K562 (cell line): ENCODE data around the gene GPAT3. TPM values are rescaled to one million over a fixed set of nuclear protein-coding genes. Genes with fewer than 3 reads are reported as not detected.

Experiments used
- ATAC-seq: fragments of 200-7000 bp; cut with Tn5 transposase; 3 replicates; pipeline ENCODE4 v1.9.1; 2020; ENCODE audit warnings: moderate library complexity
- BruUV-seq: library from RNA; stranded (reverse); fragments of 400-500 nt; replicated peaks from 2 replicates; lab custom pipeline; 2021; lab: Mats Ljungman, UMichigan
- CTCF ChIA-PET: fragments of 300-600 bp; formaldehyde crosslinking; extraction: SDS; loops from one replicate; lab custom pipeline; 2021; ENCODE audit warnings: low intra/inter-chr PET ratio; lab: Yijun Ruan, JAX
- POLR2A ChIA-PET: fragments of 300-600, 350-650 bp; sonication (Branson Sonifier 250); formaldehyde crosslinking; extraction: SDS; loops from one replicate; lab custom pipeline; 2021; ENCODE audit warnings: antibody characterized with exemption, inconsistent platforms; lab: Yijun Ruan, JAX
- DNase-seq, 4 experiments: peaks; one replicate each; pipeline versions ENCODE4 v3.0.0 to v3.0.0-alpha.2; 2011 to 2018; ENCODE audit warnings: low spot score in 3 of 4, mixed read lengths in 3 of 4; ENCODE audit errors: extremely low read depth in 1 of 4
- FAIRE-seq: peaks from 2 replicates; lab custom pipeline; 2011; peaks lifted over from hg19 to GRCh38; lab: Jason Lieb, UNC
- H2AFZ ChIP-seq: 2 replicates; pipeline ENCODE4 v1.6.0; 2011; ENCODE audit warnings: low read depth, low read length, control low read depth, inconsistent platforms
- H3K27ac ChIP-seq: fragments of 200-600 bp; 3 replicates; pipeline ENCODE4 v1.8.0; 2011; ENCODE audit warnings: low read depth, mild to moderate bottlenecking, control low read depth, inconsistent platforms, low read length, moderate library complexity, mixed read lengths; ENCODE audit errors: extremely low read depth
- H3K27me3 ChIP-seq, 2 experiments: fragments of 300-600 bp in 1 of 2; 2 replicates in 1 of 2; 3 replicates in 1 of 2; pipeline versions ENCODE4 v1.6.0 to v1.8.0; 2011; ENCODE audit warnings: inconsistent platforms in 2 of 2, low read length in 2 of 2, mild to moderate bottlenecking in 1 of 2, mixed read lengths in 1 of 2, moderate library complexity in 1 of 2; ENCODE audit not compliant: control insufficient read depth in 2 of 2, insufficient read depth in 2 of 2
- H3K36me3 ChIP-seq: fragments of 300-600 bp; 3 replicates; pipeline ENCODE4 v1.8.0; 2011; ENCODE audit warnings: mild to moderate bottlenecking, low read length, inconsistent platforms; ENCODE audit not compliant: control insufficient read depth, insufficient read depth
- H3K4me1 ChIP-seq, 2 experiments: fragments of 200-600 bp in 1 of 2; replicated peaks in 1 of 2; 2 replicates in 1 of 2; 3 replicates in 1 of 2; pipeline versions ENCODE4 v1.5.1 to v1.8.0; 2011; ENCODE audit warnings: inconsistent platforms in 2 of 2, low read length in 2 of 2, mild to moderate bottlenecking in 1 of 2, mixed read lengths in 1 of 2, moderate library complexity in 1 of 2; ENCODE audit not compliant: control insufficient read depth in 2 of 2, insufficient read depth in 2 of 2
- H3K4me2 ChIP-seq: 2 replicates; pipeline ENCODE4 v1.6.1; 2011; ENCODE audit warnings: low read length, control low read depth, inconsistent platforms, mixed read lengths; ENCODE audit not compliant: insufficient read depth
- H3K4me3 ChIP-seq: fragments of 200-600 bp; sonication (generic), shearing (Covaris generic); 2 replicates; pipeline ENCODE4 v1.5.1; 2016; ENCODE audit warnings: control low read depth, inconsistent platforms
- H3K79me2 ChIP-seq: fragments of 200-600 bp; 3 replicates; pipeline ENCODE4 v1.8.0; 2011; ENCODE audit warnings: low read length, inconsistent platforms; ENCODE audit not compliant: control insufficient read depth, insufficient read depth
- H3K9ac ChIP-seq, 2 experiments: 2 replicates each; pipeline versions ENCODE4 v1.6.0 to v1.6.1; 2011; ENCODE audit warnings: low read depth in 2 of 2, low read length in 2 of 2, control low read depth in 1 of 2, inconsistent platforms in 1 of 2, mild to moderate bottlenecking in 1 of 2, mixed read lengths in 1 of 2; ENCODE audit not compliant: insufficient read depth in 1 of 2
- H3K9me1 ChIP-seq: one replicate; pipeline ENCODE4 v1.6.0; 2011; ENCODE audit warnings: inconsistent platforms, mild to moderate bottlenecking, low read length, moderate library complexity; ENCODE audit not compliant: control insufficient read depth, insufficient read depth
- H3K9me3 ChIP-seq: replicated peaks from 2 replicates; pipeline ENCODE4 v1.5.1; 2011; ENCODE audit warnings: low read depth, low read length, inconsistent platforms; ENCODE audit not compliant: control insufficient read depth, insufficient read depth
- H4K20me1 ChIP-seq: replicated peaks from 2 replicates; pipeline ENCODE4 v1.6.1; 2011; ENCODE audit warnings: low read length, inconsistent platforms, mixed read lengths; ENCODE audit not compliant: control insufficient read depth, insufficient read depth
- CHCHD3 ChIP-seq: fragments of 250-450 bp; sonication (Bioruptor Pico); IDR thresholded peaks from 2 replicates; pipeline ENCODE4 v2.1.2; 2022; ENCODE audit warnings: mild to moderate bottlenecking
- CXXC5 ChIP-seq: fragments of 250-450 bp; sonication (Bioruptor Pico); IDR thresholded peaks from 2 replicates; pipeline ENCODE4 v1.8.0; 2022; ENCODE audit warnings: inconsistent platforms, mild to moderate bottlenecking, moderate library complexity
- GTF2A2 ChIP-seq: IDR thresholded peaks from 2 replicates; pipeline ENCODE4 v1.6.1; 2016; ENCODE audit warnings: mild to moderate bottlenecking, missing genetic modification characterization, missing compliant biosample characterization
- KDM1A ChIP-seq, 2 experiments: fragments of 450-650 bp; IDR thresholded peaks; 2 replicates each; pipeline ENCODE4 v1.6.1; 2016; ENCODE audit warnings: mild to moderate bottlenecking in 2 of 2
- MEIS2 ChIP-seq: fragments of 450-650 bp; IDR thresholded peaks from 2 replicates; pipeline ENCODE4 v1.6.1; 2014; ENCODE audit warnings: mild to moderate bottlenecking; ENCODE audit not compliant: partially characterized antibody
- NFIC ChIP-seq: fragments of 450-650 bp; IDR thresholded peaks from 2 replicates; pipeline ENCODE4 v1.6.1; 2017; ENCODE audit warnings: mild to moderate bottlenecking, inconsistent platforms
- NR2C1 ChIP-seq, 2 experiments: fragments of 450-650 bp; IDR thresholded peaks; 2 replicates each; pipeline ENCODE4 v1.6.1; 2017; ENCODE audit warnings: mild to moderate bottlenecking in 2 of 2, antibody characterized with exemption in 1 of 2, inconsistent platforms in 1 of 2, missing compliant biosample characterization in 1 of 2, missing genetic modification characterization in 1 of 2
- NR4A1 ChIP-seq, 2 experiments: fragments of 250-450 bp in 1 of 2; fragments of 450-650 bp in 1 of 2; sonication (Bioruptor Pico) in 1 of 2; IDR thresholded peaks; 2 replicates each; pipeline versions ENCODE4 v1.4.0 to v1.6.1; 2016 to 2020; ENCODE audit warnings: mild to moderate bottlenecking in 2 of 2, missing compliant biosample characterization in 1 of 2, missing genetic modification characterization in 1 of 2, moderate library complexity in 1 of 2
- RHOXF2B ChIP-seq: fragments of 250-450 bp; sonication (Bioruptor Pico); conservative IDR thresholded peaks from 2 replicates; pipeline ENCODE4 v1.5.1; 2021
- TRIM25 ChIP-seq: fragments of 450-650 bp; IDR thresholded peaks from 2 replicates; pipeline ENCODE4 v1.7.0; 2016; ENCODE audit warnings: borderline replicate concordance
- ZNF785 ChIP-seq: fragments of 250-450 bp; sonication (Bioruptor Pico); IDR thresholded peaks from 2 replicates; pipeline ENCODE4 v1.4.0; 2020; ENCODE audit warnings: mild to moderate bottlenecking
- WGBS: fragments of 100-300 bp; shearing (Covaris generic); methylation state at CpG from one replicate; pipeline ENCODE4 v1.1.6; 2016; ENCODE audit warnings: low coverage, mixed read lengths; ENCODE audit not compliant: insufficient coverage; ENCODE audit errors: missing lambda C conversion rate; 5-methylcytosine and 5-hydroxymethylcytosine counted together
- in situ Hi-C: fragments of 300-500 bp; cut with MboI; formaldehyde crosslinking; loops from 4 replicates; pipeline ENCODE4 v1.15.0; 2018; ENCODE audit warnings: inconsistent platforms, mixed read lengths
- intact Hi-C: fragments of 100-400 bp; cut with micrococcal nuclease; formaldehyde crosslinking; loops from 2 replicates; pipeline ENCODE4 v1.14.2; 2022
- polyA plus RNA-seq, 8 experiments: library from polyadenylated mRNA; depleted of rRNA in 4 of 8; stranded (reverse) in 5 of 8; unstranded in 3 of 8; fragments of >200 nt; fragmentation: Nextera tagmentation in 2 of 8; fragmentation: Illumina TruSeq in 1 of 8; extraction: Ambion mirVana in 2 of 8; extraction: Trizol in 1 of 8; gene quantifications; 2 replicates each; pipeline versions ENCODE4 v1.2.1 to v1.2.3, GENCODE V29; 2011 to 2014; ENCODE audit warnings: inconsistent platforms in 1 of 8, missing spikeins in 1 of 8
- total RNA-seq, 7 experiments: library from RNA; depleted of rRNA in 6 of 7; stranded (reverse); fragments of >200 nt in 6 of 7; fragmentation: Illumina TruSeq in 2 of 7; extraction: Trizol in 2 of 7; gene quantifications; 2 replicates each; pipeline versions ENCODE4 v1.2.1 to v1.2.3, GENCODE V29; 2011 to 2021; ENCODE audit warnings: low replicate concordance in 1 of 7

Gene GPAT3
- total and polyA plus RNA-seq, 9 of the 15 experiments (the other 6 are each of a cell fraction or from before 2014, with no cell fraction given), result 4.1 to 16.1 (median 13.1) TPM

GRCh38 chr4:83560523-83560922 is 24.6 kb downstream of the GPAT3 start (continued):
- TF ChIP-seq NR2C1 (IDR thresholded peaks at IDR 0.05) (no peak), NR2C1 (tag; IDR thresholded peaks at IDR 0.05) (no peak)

- Histone ChIP-seq H3K27ac (no peak overlapping the region), H3K4me2 (no peak overlapping the region), H3K27me3 (no peaks in the 10 kb centered on the region), H3K4me1 (peaks cover 0 to 8% of the 10 kb centered on the region in 2 experiments; a peak in 3 of 5 replicates), H3K9me1 (no peaks in the 10 kb centered on the region), H4K20me1 (no peaks in the 10 kb centered on the region), H3K9me3 (no peaks in the 10 kb centered on the region), H3K4me3 (no peak overlapping the region), H3K9ac (no peak overlapping the region), H3K36me3 (no peaks in the 10 kb centered on the region), H2AFZ (no peak overlapping the region), H3K79me2 (no peaks in the 10 kb centered on the region)
- FAIRE-seq (no peak), DNase-seq (no peak), ATAC-seq (no peak)
- in situ Hi-C loops (no loop called here), intact Hi-C loops (no loop called here)
- 16% methylated on average over 2 of the region's 2 CpGs for WGBS
- no TSS peak for BruUV-seq
- ChIA-PET CTCF (no interaction called here), POLR2A (interaction anchor here (0.8 kb wide), 1 partner anchor 28 kb away, joined by 5 read pairs; no protein-coding TSS in a partner anchor)
- TF ChIP-seq KDM1A (IDR thresholded peaks at IDR 0.05) (peak in 1 of 2 experiments; percentile 10; a peak in 1 of 4 replicates), ZNF785 (no peak)
These were observed 25.5 kb downstream of the GPAT3 start for GRCh38 chr4:83561381-83561780.

- no peaks in the 10 kb centered on the region for H3K79me2 ChIP-seq
- no peak for FAIRE-seq
- TF ChIP-seq RHOXF2B (CRISPR knock-in tag) (no peak), CXXC5 (CRISPR knock-in tag) (no peak), CHCHD3 (CRISPR knock-in tag) (no peak), NR4A1 (CRISPR knock-in tag; IDR thresholded peaks at IDR 0.05) (no peak), NR4A1 (tag; IDR thresholded peaks at IDR 0.05) (no peak), TRIM25 (no peak), MEIS2 (peak; percentile 21), GTF2A2 (tag) (no peak), NFIC (peak; percentile 77)
These were observed 28.1 kb downstream of the GPAT3 start for GRCh38 chr4:83563998-83564397.

More at GRCh38 chr4:83563998-83564397, 28.1 kb downstream of the GPAT3 start:
- intact Hi-C loops (no loop called here), in situ Hi-C loops (no loop called here)
- POLR2A ChIA-PET, result interaction anchor here (0.6 kb wide), 1 partner anchor 490 kb away, joined by 4 read pairs; no protein-coding TSS in a partner anchor
- 46% methylated on average over 1 of the region's 1 CpG for WGBS
- Histone ChIP-seq H3K4me2 (no peak overlapping the region), H3K4me3 (no peak overlapping the region), H4K20me1 (no peaks in the 10 kb centered on the region), H3K4me1 (no peaks in the 10 kb centered on the region; a peak in 1 of 5 replicates), H3K9me1 (no peaks in the 10 kb centered on the region), H2AFZ (no peak overlapping the region), H3K36me3 (no peaks in the 10 kb centered on the region), H3K9ac (no peak overlapping the region), H3K9me3 (no peaks in the 10 kb centered on the region), H3K27ac (no peak overlapping the region), H3K27me3 (no peaks in the 10 kb centered on the region)
- DNase-seq, result no peak
- no peak for ATAC-seq
- CTCF ChIA-PET, result no interaction called here
- BruUV-seq, result no TSS peak
